GM20431 (cell line): ENCODE data around the gene RAG1.

Experiments used
- in situ Hi-C: fragments of 300-500 bp; cut with MseI, MboI; formaldehyde crosslinking; loops from one replicate; pipeline ENCODE4 v1.15.0; 2020; ENCODE audit warnings: low sequenced_read_pairs; ENCODE audit not compliant: unreplicated experiment

Gene RAG1

DNA sequence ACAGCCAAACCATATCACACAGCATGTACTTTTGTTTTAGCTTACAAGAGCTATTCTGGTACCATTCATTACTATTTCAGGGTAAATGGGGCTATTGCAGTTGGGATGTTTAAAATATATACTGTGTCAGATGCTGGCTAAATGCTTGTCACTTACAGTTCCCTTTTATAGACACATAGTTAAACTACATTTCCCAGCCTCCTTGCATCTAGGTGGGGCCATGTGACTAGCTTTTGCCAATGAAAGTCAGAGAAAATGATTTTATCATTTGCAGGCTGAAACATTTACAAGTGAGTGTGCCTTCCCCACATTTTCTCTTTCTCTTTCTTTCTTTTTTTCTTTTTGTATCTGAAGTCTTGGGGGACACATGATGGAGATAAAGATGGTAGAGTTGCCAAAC lies 18.7 kb downstream of the RAG1 start:
- in situ Hi-C loops: no loop called here

GRCh38 chr11:36588099-36588498 lies 20.3 kb downstream of the RAG1 start:
- in situ Hi-C loops: no loop called here

DNA sequence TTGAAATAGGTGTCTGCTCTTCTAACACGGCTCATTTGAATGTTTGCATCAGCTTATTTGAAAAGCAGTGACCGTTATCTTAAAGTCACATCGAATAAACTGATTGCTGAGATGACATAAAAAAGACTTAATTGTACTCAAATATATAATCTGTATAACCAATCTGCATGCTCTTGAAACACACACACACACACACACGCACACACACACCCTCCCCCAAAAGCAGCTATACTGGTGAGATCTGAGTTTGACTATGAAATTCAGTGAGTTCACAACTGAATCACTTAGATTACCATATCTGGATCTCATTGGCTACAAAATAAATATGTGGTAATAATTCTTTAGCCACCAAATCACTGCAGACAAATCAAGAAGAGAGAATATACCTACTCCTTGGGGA lies 22.7 kb downstream of the RAG1 start:
- in situ Hi-C loops: no loop called here

- in situ Hi-C loops: no loop called here
These were observed 23.6 kb downstream of the RAG1 start for GRCh38 chr11:36591433-36591832.

- in situ Hi-C loops: no loop called here
These were observed 26.6 kb downstream of the RAG1 start, which contains the start of gene IFTAP for GRCh38 chr11:36594316-36594989. Gene IFTAP, plus strand, starts transcription at chr11:36594502. Its CDS starts 15,602 bp downstream, at chr11:36610104.

DNA sequence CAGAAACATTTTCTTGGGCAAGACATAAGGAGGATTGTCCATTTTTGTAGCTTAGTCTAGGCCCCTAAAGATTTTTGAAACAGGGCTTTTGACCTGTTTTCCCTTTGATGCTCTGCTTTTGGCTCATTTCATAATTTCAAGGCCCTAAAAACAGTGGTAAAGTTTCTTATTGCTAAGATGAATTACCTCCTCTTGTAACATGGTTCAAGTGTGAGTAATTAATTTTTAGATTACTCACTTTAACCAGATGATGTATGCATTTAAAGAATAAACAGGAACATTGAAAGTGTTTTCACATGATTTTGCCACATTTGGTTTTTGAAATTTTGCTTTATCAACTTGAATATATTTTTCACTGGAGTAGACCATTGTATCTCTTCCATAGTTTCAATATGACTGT lies 29.1 kb downstream of the RAG1 start:
- in situ Hi-C loops: no loop called here

DNA sequence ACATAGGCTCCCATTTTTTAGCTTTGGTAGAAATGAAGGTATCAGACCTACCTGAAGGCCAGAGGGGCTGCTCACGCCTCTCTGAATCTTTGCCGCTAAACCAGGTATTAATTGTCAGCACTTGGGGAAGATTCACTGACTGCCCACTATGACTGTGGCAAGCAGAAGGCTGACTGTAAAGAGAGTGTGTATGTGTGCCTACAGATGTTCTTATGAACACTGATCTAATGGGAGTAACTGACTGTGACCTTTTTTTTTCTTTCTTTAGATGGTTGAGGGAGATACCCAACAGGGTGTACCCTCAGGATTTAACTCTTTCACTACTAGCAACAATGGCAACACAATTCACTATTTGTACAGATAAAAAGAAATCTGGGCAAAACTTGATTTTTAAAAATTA lies 30.2 kb downstream of the RAG1 start, which contains the start of gene RAG2:
RAG2 (minus strand) TSS at position 186 of the 400 bp plus-strand sequence. CDS start 4,068 bp downstream, outside the sequence.
- in situ Hi-C loops: no loop called here

DNA sequence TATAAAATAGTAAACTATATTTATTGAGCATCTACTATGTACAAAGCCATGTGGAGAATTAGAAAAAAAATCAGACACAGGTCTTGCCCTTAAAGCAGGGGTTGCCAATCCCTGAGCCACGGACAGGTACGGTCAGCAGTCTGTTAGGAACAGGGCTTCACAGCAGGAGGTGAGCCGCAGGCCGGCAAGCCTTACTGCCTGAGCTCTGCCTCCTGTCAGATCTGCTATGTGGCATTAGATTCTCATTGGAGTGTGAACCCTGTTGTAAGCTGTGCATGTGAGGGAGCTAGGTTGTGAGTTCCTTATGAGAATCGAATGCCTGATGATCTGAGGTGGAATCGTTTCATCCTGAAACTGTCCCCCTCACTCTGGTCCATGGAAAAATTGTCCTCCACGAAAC lies 32.4 kb downstream of the RAG1 start:
- in situ Hi-C loops: no loop called here

DNA sequence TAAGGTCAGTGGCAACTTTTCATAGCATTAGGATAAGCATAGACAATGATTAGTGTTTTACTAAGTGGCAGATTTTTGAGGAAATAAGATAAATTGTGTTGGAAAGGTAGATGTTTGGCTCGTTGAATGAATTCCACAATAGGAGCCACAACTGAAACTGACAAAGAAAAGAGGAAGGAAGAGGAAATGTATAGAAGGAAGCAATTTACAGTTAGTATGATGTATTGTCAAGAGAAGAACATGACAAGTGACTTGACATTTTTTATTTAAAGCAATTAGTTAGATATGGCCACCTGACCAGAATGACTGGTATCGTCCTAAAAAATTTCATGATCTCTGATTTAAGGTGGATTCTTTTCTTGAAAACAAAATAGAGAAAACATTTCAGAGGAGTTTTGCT lies 33.3 kb downstream of the RAG1 start:
- in situ Hi-C loops: no loop called here

GRCh38 chr11:36602135-36602534 lies 34.3 kb downstream of the RAG1 start:
- in situ Hi-C loops: no loop called here

DNA sequence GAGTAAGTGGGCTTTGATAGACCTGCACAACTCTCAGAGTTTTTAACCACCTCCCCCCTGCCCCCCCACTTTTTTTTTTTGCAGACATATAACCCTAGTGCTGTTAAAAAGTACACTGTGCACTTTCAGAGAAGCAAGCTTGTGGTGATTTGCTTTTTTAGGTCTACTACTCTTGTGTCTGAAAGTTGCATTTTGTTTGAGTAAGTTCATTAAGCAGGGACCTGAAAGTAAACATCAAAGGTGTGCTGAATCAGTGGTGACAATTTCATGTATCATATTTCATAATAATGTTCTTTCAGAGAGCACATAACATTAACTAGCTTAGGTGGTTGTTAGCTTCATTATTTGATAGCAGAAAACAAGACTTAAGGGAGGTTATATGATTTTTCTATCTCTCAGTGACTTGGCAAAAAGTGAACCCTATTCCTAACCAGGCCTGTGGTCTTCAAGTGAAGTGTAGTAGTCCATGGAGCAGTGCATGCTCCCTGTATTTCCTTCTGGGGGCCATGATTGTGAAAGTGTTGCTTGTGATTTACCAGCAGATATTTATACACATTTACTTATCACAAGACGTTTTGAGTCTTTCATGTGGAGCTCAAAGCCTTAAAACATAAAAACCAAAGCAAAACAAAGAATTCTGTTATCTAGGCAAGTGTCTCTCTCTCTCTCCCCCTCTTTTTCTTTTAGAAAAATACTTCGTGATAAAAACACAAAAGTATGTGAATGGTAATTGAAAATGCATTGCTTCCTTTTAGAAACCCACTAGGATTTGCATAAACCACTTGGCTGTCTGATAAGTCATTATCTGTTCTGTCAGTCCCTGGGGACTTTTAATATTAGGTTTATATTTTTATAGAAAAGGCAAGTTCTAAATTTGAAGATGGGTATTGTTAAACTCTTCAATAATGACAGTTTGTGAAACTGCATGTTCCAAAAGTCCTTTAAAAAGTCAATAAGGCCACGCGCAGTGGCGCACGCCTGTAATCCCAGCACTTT lies 37.7 kb downstream of the RAG1 start:
- in situ Hi-C loops: no loop called here

GRCh38 chr11:36608491-36609199 lies 40.8 kb downstream of the RAG1 start:
- in situ Hi-C loops: no loop called here

- in situ Hi-C loops: no loop called here
These were observed 41.6 kb downstream of the RAG1 start for GRCh38 chr11:36609383-36609782.

GRCh38 chr11:36615826-36616225 lies 48.0 kb downstream of the RAG1 start:
- in situ Hi-C loops: no loop called here

- in situ Hi-C loops: no loop called here
These were observed 49.9 kb downstream of the RAG1 start for GRCh38 chr11:36617543-36618362.

DNA sequence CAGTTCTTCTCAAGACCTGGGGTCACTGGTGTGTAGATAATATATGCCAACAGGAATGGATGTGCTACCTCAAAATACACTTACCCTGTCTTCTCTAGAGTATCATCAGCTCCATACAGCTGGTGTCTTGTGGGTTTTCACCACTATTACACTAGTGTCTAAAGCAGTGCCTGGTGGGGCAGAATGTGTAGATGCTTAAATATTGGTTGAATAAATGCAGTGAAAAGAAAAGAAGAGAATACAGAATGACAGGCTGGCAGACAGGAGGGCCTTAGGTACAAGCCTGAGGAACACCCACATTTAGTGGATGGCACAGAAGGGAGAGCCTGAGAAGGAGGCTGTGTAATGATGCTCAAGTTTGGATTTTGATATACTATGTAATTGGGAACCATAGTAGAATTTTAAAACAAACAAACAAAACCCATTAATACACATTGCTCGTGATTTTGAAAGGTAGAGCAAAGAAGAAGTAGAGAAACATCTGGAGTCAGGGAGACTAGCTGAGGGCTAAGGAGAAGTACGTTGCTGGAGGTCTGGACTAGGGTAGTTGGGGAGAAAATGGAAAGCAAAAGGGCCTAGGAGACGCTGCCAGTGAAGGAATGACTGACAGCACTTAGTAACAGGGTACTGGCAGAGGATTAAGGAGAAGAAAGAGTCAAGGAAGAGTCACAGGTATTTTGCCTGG lies 50.7 kb downstream of the RAG1 start:
- in situ Hi-C loops: no loop called here

DNA sequence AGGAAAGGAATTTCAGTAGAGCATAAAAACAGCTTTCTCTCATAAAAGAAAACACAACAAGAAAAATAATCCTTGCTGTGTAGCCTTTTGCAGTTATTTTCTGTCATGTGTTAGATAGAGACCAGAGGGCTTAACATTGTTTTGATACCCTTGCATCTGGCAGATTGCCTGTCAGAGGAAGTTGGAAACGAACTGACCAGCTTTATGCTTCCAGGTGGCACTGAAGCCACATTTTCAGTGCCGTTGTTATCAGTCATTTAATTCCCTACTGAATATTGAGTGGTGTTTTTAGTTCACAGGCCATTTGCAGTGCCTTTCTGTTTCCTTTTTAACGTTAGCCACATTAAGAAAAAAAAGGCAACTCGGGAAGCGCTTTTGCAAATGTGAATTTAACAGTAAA lies 51.7 kb downstream of the RAG1 start:
- in situ Hi-C loops: no loop called here

DNA sequence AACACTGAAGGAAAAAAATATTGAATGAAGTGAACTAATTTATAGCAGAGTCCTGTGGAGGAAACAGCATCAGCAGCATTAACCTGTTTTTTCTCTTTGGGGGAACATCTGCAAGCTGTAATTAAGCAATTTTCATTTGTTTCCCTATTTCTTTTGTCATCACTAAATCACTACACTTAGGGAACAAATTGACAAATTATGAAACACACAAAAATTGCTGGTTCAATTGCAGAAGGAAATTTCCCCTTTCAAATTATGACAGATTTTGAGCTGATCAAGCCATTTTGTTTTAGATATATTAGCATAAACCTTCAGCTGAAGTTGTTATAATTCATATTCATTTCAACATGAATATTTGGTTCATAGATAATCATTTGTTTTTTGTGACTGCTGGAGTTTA lies 52.4 kb downstream of the RAG1 start:
- in situ Hi-C loops: no loop called here
